GM23338 (cell line): ENCODE data around the gene B4GALNT1. TPM values are rescaled to one million over a fixed set of nuclear protein-coding genes. Genes with fewer than 3 reads are reported as not detected.

Source experiments
- ATAC-seq: fragments of 200-7000 bp; cut with Tn5 transposase; 3 replicates; pipeline ENCODE4 v1.9.1; 2020
- DNase-seq: peaks from one replicate; pipeline ENCODE4 v3.0.0-alpha.2; 2015; ENCODE audit warnings: low spot score
- H2AFZ ChIP-seq: fragments of 200-600 bp; sonication (generic); 2 replicates; pipeline ENCODE4 v1.8.0; 2016; ENCODE audit warnings: antibody characterized with exemption, mild to moderate bottlenecking, moderate library complexity
- H3F3A ChIP-seq: fragments of 200-600 bp; sonication (generic); replicated peaks from 2 replicates; pipeline ENCODE4 v1.8.0; 2017; ENCODE audit warnings: antibody characterized with exemption, mixed run types, low read depth
- H3K27ac ChIP-seq: fragments of 200-600 bp; sonication (generic); 2 replicates; pipeline ENCODE4 v1.6.1; 2016; ENCODE audit warnings: low read depth
- H3K27me3 ChIP-seq: fragments of 200-600 bp; sonication (generic); 2 replicates; pipeline ENCODE4 v1.8.0; 2016; ENCODE audit warnings: mild to moderate bottlenecking, mixed run types, moderate library complexity; ENCODE audit not compliant: insufficient read depth
- H3K36me3 ChIP-seq: fragments of 200-600 bp; sonication (generic); 2 replicates; pipeline ENCODE4 v1.8.0; 2016; ENCODE audit warnings: mild to moderate bottlenecking; ENCODE audit not compliant: insufficient read depth
- H3K4me1 ChIP-seq: fragments of 200-600 bp; sonication (generic); 2 replicates; pipeline ENCODE4 v1.8.0; 2016; ENCODE audit warnings: mild to moderate bottlenecking, moderate library complexity; ENCODE audit not compliant: insufficient read depth
- H3K4me2 ChIP-seq: fragments of 200-600 bp; sonication (generic); 2 replicates; pipeline ENCODE4 v1.7.1; 2017; ENCODE audit warnings: mixed run types
- H3K4me3 ChIP-seq: fragments of 200-600 bp; sonication (generic); 2 replicates; pipeline ENCODE4 v1.6.1; 2016; ENCODE audit warnings: mixed run types
- H3K79me2 ChIP-seq: fragments of 200-600 bp; sonication (generic); replicated peaks from 2 replicates; pipeline ENCODE4 v1.8.0; 2017; ENCODE audit warnings: mild to moderate bottlenecking; ENCODE audit not compliant: insufficient read depth
- H3K9me2 ChIP-seq: fragments of 200-600 bp; sonication (generic); 2 replicates; pipeline ENCODE4 v1.8.0; 2017; ENCODE audit not compliant: insufficient read depth
- H4K20me1 ChIP-seq: fragments of 200-600 bp; sonication (generic); replicated peaks from 2 replicates; pipeline ENCODE4 v1.8.0; 2017; ENCODE audit warnings: mild to moderate bottlenecking; ENCODE audit not compliant: insufficient read depth
- H3K27ac Mint-ChIP-seq: 2 replicates; pipeline ENCODE4 v1.8.0; 2020; ENCODE audit warnings: inconsistent platforms, mild to moderate bottlenecking, moderate library complexity, mixed read lengths
- H3K27me3 Mint-ChIP-seq: 3 replicates; pipeline ENCODE4 v1.8.0; 2022; ENCODE audit warnings: low read depth, mild to moderate bottlenecking, moderate library complexity, mixed read lengths, inconsistent platforms; ENCODE audit not compliant: insufficient read depth, poor library complexity
- H3K36me3 Mint-ChIP-seq: 3 replicates; pipeline ENCODE4 v1.8.0; 2021; ENCODE audit warnings: low read depth, mild to moderate bottlenecking, inconsistent platforms, moderate library complexity, mixed read lengths
- H3K4me1 Mint-ChIP-seq: 3 replicates; pipeline ENCODE4 v1.8.0; 2020; ENCODE audit warnings: mild to moderate bottlenecking, inconsistent platforms, mixed read lengths
- H3K4me3 Mint-ChIP-seq: 3 replicates; pipeline ENCODE4 v1.8.0; 2021; ENCODE audit warnings: moderate library complexity, mild to moderate bottlenecking, inconsistent platforms, mixed read lengths
- H3K9me3 Mint-ChIP-seq: 3 replicates; pipeline ENCODE4 v1.8.0; 2020; ENCODE audit warnings: moderate library complexity, mild to moderate bottlenecking, inconsistent platforms, mixed read lengths
- CREB1 ChIP-seq: fragments of 250-450 bp; sonication (Bioruptor Pico); IDR thresholded peaks from 2 replicates; pipeline ENCODE4 v1.5.0; 2020; ENCODE audit warnings: low read depth, mild to moderate bottlenecking, moderate library complexity
- CTCF ChIP-seq, 2 experiments: fragments of 200-600 bp in 1 of 2; sonication (generic) in 1 of 2; conservative IDR thresholded peaks; 2 replicates each; pipeline versions ENCODE4 v1.5.1 to v1.6.1; 2016 to 2017; ENCODE audit warnings: antibody characterized with exemption in 2 of 2, low read depth in 2 of 2, mild to moderate bottlenecking in 2 of 2, moderate library complexity in 1 of 2
- ETS1 ChIP-seq: IDR thresholded peaks from 2 replicates; pipeline ENCODE4 v1.6.1; 2016; ENCODE audit warnings: antibody characterized with exemption
- EZH2 ChIP-seq: fragments of 200-600 bp; sonication (generic); IDR thresholded peaks from one replicate; pipeline ENCODE4 v1.8.0; 2017; ENCODE audit warnings: antibody characterized with exemption, mild to moderate bottlenecking, low read depth; ENCODE audit not compliant: unreplicated experiment
- EZH2phosphoT487 ChIP-seq: fragments of 200-600 bp; sonication (generic); IDR thresholded peaks from one replicate; pipeline ENCODE4 v1.8.1; 2018; ENCODE audit warnings: antibody characterized with exemption; ENCODE audit not compliant: unreplicated experiment
- JUNB ChIP-seq: IDR thresholded peaks from one replicate; pipeline ENCODE4 v1.6.1; 2016; ENCODE audit warnings: antibody characterized with exemption; ENCODE audit not compliant: unreplicated experiment
- NANOG ChIP-seq: IDR thresholded peaks from 2 replicates; pipeline ENCODE4 v1.6.1; 2016; ENCODE audit warnings: antibody characterized with exemption, borderline replicate concordance
- POLR2AphosphoS5 ChIP-seq: IDR thresholded peaks from 2 replicates; pipeline ENCODE4 v1.6.1; 2016; ENCODE audit warnings: antibody characterized with exemption, low read depth
- REST ChIP-seq: IDR thresholded peaks from one replicate; pipeline ENCODE4 v1.6.1; 2018; ENCODE audit warnings: antibody characterized with exemption; ENCODE audit not compliant: unreplicated experiment
- STAT1 ChIP-seq: IDR thresholded peaks from one replicate; pipeline ENCODE4 v1.6.1; 2016; ENCODE audit warnings: antibody characterized with exemption; ENCODE audit not compliant: unreplicated experiment
- ZNF114 ChIP-seq: fragments of 250-450 bp; sonication (Bioruptor Pico); IDR thresholded peaks from 2 replicates; pipeline ENCODE4 v1.5.0; 2020; ENCODE audit warnings: mild to moderate bottlenecking, moderate library complexity
- ZNF331 ChIP-seq: fragments of 250-450 bp; sonication (Bioruptor Pico); IDR thresholded peaks from 2 replicates; pipeline ENCODE4 v1.5.0; 2020; ENCODE audit warnings: low read depth, mild to moderate bottlenecking, moderate library complexity
- ZNF462 ChIP-seq: fragments of 250-450 bp; sonication (Bioruptor Pico); IDR thresholded peaks from 2 replicates; pipeline ENCODE4 v1.5.0; 2020; ENCODE audit warnings: mild to moderate bottlenecking, moderate library complexity
- polyA plus RNA-seq: library from polyadenylated mRNA; unstranded; fragments of >200 nt; fragmentation: Nextera tagmentation; extraction: Ambion mirVana; gene quantifications from 2 replicates; pipeline ENCODE4 v1.2.1, GENCODE V29; 2016
- total RNA-seq: library from RNA; depleted of rRNA; stranded (reverse); fragments of >200 nt; shearing (Covaris generic); gene quantifications from 2 replicates; pipeline ENCODE4 v1.2.3, GENCODE V29; 2014

B4GALNT1 gene
- total and polyA plus RNA-seq, 2 experiments from 2014 or later, result 1.3 to 2.4 TPM

GRCh38 chr12:57579011-57579410 is 54.0 kb downstream of the B4GALNT1 start:
- peaks cover 55% of the 10 kb centered on the region for H3K36me3 Mint-ChIP-seq
- ATAC-seq (no peak), DNase-seq (no peak)
- peaks cover 10% of the 10 kb centered on the region for H4K20me1 ChIP-seq
- H3F3A ChIP-seq, result peaks cover 12% of the 10 kb centered on the region; the same call in 1 of the 2 replicates
- no peak overlapping the region for H3K4me3 Mint-ChIP-seq
- H3K27ac ChIP-seq, result no peak overlapping the region
- H3K27ac Mint-ChIP-seq, result no peak overlapping the region
- no peaks in the 10 kb centered on the region for H3K9me3 Mint-ChIP-seq
- H2AFZ ChIP-seq, result no peak overlapping the region
- peaks cover 5% of the 10 kb centered on the region for H3K36me3 ChIP-seq
- TF ChIP-seq ZNF114, result no peak
- TF ChIP-seq CTCF (conservative IDR thresholded peaks at IDR 0.05; ENCODE audit: low read depth in 2 of 2), result no peak
- TF ChIP-seq ZNF331, result no peak
- TF ChIP-seq STAT1, result no peak
- TF ChIP-seq REST, result no peak
- TF ChIP-seq EZH2, result no peak
- no peak for TF ChIP-seq POLR2AphosphoS5
- no peak for TF ChIP-seq JUNB
- no peak for TF ChIP-seq NANOG
- TF ChIP-seq ETS1, result no peak
- TF ChIP-seq CREB1, result no peak
- TF ChIP-seq ZNF462 (CRISPR knock-in tag), result no peak
- TF ChIP-seq EZH2phosphoT487, result no peak
- H3K4me2 ChIP-seq, result no peak overlapping the region
- no peak overlapping the region for H3K4me3 ChIP-seq
- H3K9me2 ChIP-seq, result no peaks in the 10 kb centered on the region
- no peaks in the 10 kb centered on the region for H3K79me2 ChIP-seq
- H3K4me1 Mint-ChIP-seq, result peaks cover 4% of the 10 kb centered on the region; the same call in 2 of the 3 replicates
- H3K27me3 ChIP-seq, result no peaks in the 10 kb centered on the region
- peaks cover 4% of the 10 kb centered on the region for H3K27me3 Mint-ChIP-seq
- H3K4me1 ChIP-seq, result no peaks in the 10 kb centered on the region
